ENCODE results near the gene ZBTB32. TPM values are rescaled to one million over a fixed set of nuclear protein-coding genes. Genes with fewer than 3 reads are reported as not detected.

Gene ZBTB32
- total RNA-seq, 2 donors from 2014 or later, result not detected

DNA sequence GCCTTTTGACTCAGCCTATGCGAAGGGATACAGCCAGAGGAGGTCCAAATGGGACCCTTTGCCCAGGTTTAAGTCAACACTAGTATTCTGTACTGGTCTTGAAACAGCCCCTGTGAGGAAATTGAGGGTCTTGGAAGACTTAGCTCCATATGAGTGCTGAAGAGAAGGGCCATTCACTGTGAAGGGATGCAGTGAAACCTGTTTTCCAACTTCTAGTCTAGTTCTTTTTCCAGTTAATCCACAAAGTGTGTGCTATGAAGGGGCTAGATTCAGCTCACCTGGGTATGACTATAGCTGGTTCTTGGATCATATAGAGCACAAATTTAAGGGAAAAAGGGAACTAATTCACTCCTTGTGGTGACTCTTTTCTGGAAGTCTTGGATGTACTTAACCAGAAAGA, 4.0 kb downstream of the ZBTB32 start:
- TF ChIP-seq, protein P1, sequence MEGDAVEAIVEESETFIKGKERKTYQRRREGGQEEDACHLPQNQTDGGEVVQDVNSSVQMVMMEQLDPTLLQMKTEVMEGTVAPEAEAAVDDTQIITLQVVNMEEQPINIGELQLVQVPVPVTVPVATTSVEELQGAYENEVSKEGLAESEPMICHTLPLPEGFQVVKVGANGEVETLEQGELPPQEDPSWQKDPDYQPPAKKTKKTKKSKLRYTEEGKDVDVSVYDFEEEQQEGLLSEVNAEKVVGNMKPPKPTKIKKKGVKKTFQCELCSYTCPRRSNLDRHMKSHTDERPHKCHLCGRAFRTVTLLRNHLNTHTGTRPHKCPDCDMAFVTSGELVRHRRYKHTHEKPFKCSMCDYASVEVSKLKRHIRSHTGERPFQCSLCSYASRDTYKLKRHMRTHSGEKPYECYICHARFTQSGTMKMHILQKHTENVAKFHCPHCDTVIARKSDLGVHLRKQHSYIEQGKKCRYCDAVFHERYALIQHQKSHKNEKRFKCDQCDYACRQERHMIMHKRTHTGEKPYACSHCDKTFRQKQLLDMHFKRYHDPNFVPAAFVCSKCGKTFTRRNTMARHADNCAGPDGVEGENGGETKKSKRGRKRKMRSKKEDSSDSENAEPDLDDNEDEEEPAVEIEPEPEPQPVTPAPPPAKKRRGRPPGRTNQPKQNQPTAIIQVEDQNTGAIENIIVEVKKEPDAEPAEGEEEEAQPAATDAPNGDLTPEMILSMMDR (IDR thresholded peaks at IDR 0.05), result no peak
- no peak overlapping the region for H3K4me3 ChIP-seq
- H3K27me3 ChIP-seq (replicated peaks; ENCODE audit: insufficient read depth), result no peaks in the 10 kb centered on the region

GRCh38 chr19:35710784-35711723, 6.7 kb downstream of the ZBTB32 start:
- Histone ChIP-seq H3K27me3 (replicated peaks; ENCODE audit: insufficient read depth) (no peaks in the 10 kb centered on the region), H3K4me1 (ENCODE audit: control insufficient read depth in 1 of 2, low read depth in 2 of 2) (peaks cover 5 to 7% of the 10 kb centered on the region in 2 donors), H3K4me3 (no peak overlapping the region), H3K36me3 (no peaks in the 10 kb centered on the region), H3K9me3 (no peaks in the 10 kb centered on the region), H3K27ac (no peak overlapping the region)
- ATAC-seq (ENCODE audit: insufficient number of reproducible peaks, low FRiP score, low read depth), result no peak
- DNase-seq (ENCODE audit: low spot score), result no peak
- TF ChIP-seq, protein P1 (IDR thresholded peaks at IDR 0.05), result no peak

More for the DNA sequence above, 4.0 kb downstream of the ZBTB32 start:
- no peaks in the 10 kb centered on the region for H3K9me3 ChIP-seq
- H3K4me1 ChIP-seq (ENCODE audit: control insufficient read depth in 1 of 2, low read depth in 2 of 2), result no peaks in the 10 kb centered on the region
- H3K36me3 ChIP-seq, result no peaks in the 10 kb centered on the region
- no peak for ATAC-seq (ENCODE audit: insufficient number of reproducible peaks, low FRiP score, low read depth)
- DNase-seq (ENCODE audit: low spot score), result no peak
- no peak overlapping the region for H3K27ac ChIP-seq

GRCh38 chr19:35712567-35713505, 8.5 kb downstream of the ZBTB32 start:
- DNase-seq (ENCODE audit: low spot score), result no peak
- no peak overlapping the region for H3K27ac ChIP-seq
- no peaks in the 10 kb centered on the region for H3K27me3 ChIP-seq (replicated peaks; ENCODE audit: insufficient read depth)
- TF ChIP-seq, protein P1 (IDR thresholded peaks at IDR 0.05), result no peak
- no peak for ATAC-seq (ENCODE audit: insufficient number of reproducible peaks, low FRiP score, low read depth)
- no peaks in the 10 kb centered on the region for H3K9me3 ChIP-seq
- no peaks in the 10 kb centered on the region for H3K36me3 ChIP-seq
- peaks cover 7 to 9% of the 10 kb centered on the region in 2 donors for H3K4me1 ChIP-seq (ENCODE audit: control insufficient read depth in 1 of 2, low read depth in 2 of 2)
- no peak overlapping the region for H3K4me3 ChIP-seq

- TF ChIP-seq, protein P1 (IDR thresholded peaks at IDR 0.05), result no peak
- Histone ChIP-seq H3K27ac (no peak overlapping the region), H3K9me3 (no peaks in the 10 kb centered on the region), H3K27me3 (replicated peaks; ENCODE audit: insufficient read depth) (no peaks in the 10 kb centered on the region), H3K36me3 (no peaks in the 10 kb centered on the region), H3K4me3 (no peak overlapping the region), H3K4me1 (ENCODE audit: control insufficient read depth in 1 of 2, low read depth in 2 of 2) (peaks cover 7 to 10% of the 10 kb centered on the region in 2 donors)
- ATAC-seq (ENCODE audit: insufficient number of reproducible peaks, low FRiP score, low read depth), result no peak
- DNase-seq (ENCODE audit: low spot score), result no peak
Measured at GRCh38 chr19:35713506-35713850, 9.1 kb downstream of the ZBTB32 start.

Data from thoracic aorta (tissue), 2 donors.